ENCODE measurements around the gene EEPD1.
"Not testable (repeated sequence)": the region's sequence is repeated elsewhere in the genome, so short reads cannot be mapped to it uniquely, and the experiment has no call there.

The EEPD1 gene

DNA sequence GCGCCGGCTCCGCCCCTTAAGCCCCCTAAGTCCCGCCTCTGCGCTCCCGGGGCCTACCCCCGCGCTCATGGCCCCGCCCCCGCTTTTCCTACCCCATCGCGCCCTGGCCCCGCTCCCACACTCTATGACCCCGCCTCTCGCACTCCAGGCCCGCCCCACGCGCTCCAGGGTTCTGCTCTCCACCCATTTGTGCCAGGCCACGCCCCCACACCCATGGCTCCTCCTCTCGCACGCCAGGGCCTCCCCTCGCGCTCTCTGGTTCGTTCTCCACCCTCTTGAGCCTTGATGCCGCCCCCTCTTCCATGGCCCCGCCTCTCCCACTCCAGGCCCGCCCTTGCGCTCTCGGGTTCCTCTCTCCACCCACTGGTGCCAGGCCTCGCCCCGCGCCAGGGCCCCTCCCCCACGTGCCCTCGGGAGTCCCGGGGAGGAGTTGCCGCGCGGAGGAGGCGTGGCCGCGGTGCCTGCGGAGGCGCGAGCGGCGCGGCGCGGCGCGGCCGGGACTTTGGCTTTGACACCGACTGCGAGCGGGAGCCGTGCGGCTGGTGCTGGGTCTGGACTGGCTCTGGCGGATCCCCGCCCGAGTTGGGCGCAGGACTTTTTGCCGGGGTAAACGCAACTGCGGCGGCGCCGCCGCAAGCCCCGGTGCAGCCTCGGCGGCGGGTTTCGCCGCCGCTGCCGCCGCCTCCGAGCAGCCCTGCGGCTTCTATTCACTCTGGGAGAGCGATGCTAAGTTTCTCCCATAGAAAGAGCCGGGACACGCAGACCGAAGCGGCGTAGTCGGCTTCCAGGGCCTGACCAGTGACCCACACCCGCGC is at the start of gene EEPD1:
EEPD1 (plus strand) TSS at position 499 of the 815 bp plus-strand sequence. CDS start 1,071 bp downstream, outside the sequence.
- DNase-seq, result peak; percentile 99

DNA sequence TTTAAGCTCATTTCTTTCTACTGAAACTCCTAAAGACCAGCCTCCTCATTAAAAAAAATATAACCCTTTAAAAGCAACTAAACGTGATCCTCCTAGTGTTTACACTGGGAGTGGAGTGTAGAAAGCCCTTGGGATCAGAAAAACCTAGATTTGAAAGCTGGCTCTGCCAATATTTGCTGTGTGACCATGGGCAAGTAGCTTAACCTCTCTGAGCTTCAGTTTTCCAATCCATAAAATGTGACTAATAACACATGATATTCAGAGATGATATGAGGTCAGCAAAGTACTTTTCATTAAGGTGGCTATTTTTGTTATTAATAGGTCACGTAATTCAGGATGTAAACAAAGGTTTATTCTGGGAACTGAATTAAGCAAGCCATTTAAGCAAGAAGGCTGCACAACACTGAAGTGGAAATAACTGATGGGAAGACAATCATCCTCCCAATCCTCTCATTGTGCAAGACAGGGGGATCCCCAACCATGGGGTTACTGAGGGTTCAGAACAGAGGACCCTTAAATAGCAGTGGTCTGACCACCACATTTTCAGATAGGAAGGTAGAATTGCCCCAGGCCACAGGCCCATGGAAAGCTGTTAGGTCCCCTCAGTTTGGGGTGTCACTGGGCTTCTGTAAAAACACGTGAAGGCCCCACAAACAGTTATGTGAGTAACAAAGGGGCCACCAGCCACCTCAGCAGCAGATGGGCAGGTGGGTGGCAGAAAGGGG is 49.1 kb upstream of the EEPD1 start:
- DNase-seq, result no peak

DNA sequence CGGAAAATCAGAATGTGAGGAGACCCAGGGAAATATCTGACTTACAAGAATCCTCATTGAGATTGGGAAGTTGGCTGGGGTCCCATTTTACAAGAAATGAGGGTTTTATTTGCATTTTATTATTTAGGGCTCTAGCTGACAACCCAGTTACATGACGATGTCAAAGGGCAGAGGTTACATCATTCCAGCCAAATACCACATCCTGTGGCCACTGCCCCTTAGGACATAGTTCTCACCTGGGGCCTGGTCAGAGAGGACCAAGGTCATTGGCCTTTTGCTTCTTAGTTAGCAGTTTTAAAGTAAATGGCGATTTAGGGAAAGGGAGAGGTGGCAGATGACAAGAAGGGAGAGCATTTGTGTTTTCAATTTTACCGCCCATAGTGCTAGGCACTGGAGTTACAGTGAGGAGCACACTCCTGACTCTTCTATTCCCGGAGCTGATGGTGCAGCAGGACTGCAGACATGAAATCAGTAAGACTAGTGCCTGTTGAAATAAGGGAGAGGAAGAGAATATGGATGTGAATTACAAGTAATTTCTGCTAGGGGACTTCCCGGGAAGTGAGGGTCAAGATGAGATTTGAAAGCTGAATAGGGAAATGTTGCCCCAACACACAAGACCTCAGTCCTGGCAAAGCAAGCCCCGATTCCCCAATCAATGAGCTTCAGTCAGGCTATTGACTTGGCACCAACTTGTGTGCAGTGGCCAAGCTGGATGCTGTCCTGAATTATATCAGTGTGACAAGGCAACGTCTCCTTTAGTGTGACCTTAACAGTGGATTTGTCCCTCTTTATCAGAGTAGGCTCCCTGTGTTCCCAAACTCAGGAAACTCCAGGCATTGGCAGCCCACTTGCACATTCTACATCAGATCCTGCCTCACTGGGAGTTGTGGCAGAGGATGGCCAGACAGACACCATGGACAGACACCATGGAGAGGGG is 45.8 kb upstream of the EEPD1 start:
- not testable (repeated sequence) for DNase-seq

DNA sequence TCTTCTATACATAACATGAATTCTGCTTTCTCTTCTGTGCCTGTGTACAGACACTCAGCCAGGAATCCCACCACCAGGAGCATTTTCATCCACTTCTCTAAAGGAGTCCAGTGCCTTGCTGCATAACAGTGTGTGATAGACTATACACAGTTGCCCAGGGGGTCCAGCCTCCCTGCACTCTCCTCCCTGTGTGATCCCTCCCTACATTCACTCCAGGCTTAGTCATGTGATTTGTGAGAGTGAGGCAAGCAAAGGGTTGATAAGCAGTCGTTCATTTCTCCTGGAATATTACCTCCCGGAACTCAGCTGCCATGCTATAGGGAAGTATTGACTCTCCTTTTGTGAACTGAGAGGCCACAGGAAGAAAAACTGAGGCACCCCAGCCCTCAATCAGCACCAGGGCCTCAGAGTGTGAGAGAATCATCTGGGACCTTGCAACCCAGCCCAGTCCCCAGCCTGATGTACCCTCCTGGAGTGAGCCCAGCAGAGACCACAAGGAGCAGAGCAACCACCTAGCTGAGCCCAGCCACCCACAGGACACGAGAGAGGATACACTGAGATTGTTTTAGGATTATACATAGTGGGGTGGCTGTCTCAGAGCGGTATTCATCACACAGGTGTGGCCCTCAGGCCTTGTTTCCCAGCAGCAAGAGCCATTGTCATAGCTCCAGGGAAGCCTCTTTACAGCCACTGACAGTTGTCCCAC is 45.0 kb upstream of the EEPD1 start:
- no peak for DNase-seq

DNA sequence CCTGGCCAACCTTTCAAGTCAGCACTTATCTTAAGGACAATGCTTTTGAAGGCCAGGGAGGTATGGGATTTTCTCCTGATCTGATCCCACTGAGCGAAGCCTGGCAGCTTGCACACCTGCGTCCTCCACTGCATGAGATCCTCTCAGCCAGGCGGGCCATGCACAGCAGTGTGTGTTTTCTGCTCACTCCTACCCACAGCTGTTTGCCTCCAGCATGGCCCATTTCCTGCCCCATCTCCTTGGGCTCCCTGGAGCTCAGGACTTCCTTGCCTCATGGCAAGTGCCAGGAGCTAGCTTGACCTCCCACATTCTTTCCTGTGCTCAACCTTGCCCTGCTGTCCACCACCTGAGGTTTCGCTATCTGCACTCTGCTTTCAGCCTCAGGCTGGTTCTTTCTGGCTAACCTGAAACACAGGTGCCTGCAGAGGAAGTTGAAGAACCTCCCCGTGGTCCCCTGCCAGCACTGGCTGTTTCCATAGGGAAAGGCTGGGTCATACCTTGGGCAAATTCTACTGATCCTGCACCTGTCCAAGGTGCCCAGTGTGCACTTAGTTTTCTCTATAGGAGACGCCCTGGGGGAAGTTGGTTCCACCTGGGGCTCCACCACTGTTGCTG is 43.9 kb upstream of the EEPD1 start:
- DNase-seq, result no peak

DNA sequence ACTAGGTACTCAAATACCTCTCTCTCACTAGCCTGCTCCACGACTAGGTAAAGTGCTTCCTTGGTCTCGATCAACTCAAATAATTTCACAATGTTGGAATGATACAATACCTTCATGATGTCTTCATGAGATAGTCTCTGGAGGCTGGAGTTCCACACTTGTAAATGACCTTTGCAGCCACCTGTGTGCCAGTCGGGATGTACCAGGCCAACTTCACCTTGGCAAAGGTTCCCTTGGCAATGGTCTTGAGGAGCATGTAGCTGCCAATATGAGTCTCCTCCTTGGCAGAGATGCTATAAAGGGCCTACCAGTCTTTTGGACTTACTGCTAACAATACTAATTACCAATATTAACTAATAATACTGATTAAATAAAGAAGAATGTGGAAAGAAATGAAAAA is 42.5 kb upstream of the EEPD1 start:
- no peak for DNase-seq

DNA sequence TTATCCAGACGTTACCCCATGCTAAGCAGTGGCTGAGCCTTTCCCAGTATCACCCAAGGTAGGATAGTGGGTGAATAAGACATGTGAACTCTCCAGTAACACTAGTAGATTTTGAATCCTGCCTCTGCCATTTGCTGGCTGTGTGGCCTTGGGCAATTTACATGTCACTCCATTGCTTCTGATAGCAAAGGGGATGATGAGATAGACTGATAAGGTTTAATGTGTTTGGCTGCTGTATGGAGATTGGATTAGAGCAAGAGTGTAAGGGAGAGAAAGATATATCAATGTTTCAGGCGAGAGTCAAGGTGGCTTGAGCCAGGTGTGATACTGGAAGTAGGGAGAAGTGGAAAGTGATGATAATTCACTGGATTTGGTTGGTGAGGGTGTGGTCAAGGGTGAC is 40.1 kb upstream of the EEPD1 start:
- DNase-seq, result no peak

DNA sequence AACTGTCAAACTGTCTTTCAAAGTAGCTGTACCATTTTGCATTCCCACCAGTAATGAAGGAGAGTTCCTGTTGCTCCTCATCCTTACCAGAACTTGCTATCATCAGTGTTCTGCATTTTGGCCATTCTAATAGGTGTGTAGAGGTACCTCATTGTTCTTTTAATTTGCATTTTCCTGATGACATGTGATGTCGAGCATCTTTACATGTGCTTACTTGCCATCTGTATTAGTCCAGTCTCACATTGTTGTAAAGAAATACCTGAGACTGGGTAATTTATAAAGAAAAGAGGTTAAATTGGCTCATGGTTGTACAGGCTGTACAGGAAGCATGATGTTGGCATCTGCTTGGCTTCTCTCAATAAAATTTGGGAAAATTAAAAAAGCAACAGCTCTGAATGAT is 38.7 kb upstream of the EEPD1 start:
- DNase-seq, result no peak

DNA sequence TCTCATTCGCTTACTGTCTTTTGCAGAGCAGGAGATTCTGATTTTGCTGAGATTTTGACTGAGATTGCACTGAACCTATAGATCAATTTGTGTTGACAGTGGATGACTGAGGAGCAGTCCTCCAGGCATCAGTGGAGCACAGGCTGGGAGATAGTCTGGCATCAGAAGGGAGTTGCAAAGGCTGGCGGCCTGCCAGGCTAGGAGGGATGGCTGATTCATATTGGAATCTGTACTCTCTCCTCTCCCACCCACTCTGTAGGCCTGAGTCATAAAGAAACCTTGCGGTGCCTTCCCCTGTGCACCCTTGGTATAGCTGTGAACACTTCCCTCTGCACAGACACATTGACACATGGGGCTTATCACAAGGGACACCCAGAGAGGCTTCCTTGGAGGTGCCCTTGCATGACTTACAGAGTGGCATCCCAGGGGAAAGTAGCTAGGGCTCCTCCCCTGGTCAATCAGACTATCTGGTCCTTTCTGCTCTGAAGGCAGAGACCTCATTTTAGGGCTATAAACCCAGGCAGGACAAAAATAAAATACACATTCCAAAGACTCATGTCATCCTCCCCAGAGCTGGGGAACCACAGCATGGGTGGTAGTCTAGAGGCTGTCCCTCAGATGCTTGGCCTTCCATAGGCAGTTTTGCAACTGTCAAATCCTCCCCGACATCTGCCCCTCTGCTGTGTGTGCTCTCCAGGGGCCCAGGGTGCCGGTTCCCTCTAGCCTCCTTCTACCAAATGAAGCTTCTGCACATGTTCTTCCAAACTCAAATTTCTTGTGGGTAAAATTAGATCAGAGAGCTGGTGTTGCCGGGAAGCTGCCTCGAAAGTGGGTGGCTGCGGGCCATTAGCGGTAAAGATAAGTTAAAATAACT is 37.4 kb upstream of the EEPD1 start:
- peak; percentile 54 to 90 for DNase-seq

DNA sequence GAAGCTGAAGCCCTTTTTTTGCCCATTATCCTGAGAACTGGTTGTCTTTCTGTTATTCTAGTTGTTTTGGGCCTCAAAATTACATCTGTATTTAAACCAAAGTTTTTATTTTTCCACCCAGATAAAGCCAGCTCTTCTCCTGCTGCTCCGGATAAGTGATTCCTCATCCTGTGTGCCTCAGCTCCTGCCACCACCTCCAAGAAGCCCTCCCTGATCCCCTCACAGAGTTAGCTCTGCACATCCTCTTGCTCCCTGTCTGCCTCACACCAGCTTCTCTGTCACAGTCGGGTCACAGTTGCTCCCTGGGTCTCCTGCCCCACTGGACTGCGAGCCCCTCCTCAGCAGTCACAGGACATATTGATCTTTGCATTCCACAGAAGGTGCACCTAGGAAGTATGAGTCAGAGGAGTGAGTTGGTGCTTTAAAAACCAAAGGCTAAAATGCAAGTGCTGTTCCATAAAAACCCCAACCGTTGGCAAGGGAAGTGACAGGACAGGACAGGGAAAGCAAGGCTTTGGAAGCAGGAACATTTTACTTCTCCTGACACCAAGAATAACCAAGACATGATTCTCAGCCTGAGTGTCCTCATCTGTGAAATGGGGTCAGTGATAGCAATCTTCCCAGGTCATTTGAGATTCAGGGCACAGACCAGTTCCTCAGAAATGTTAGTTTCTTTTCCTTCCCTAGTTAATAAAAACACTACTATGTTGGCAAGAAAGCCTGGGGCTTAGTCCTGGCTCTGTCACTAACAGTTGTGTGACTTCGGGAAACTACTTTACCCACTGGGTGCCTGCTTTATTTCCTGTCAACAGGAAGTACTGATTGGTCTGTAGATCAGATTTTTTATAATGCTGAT is 36.5 kb upstream of the EEPD1 start:
- no peak for DNase-seq

DNA sequence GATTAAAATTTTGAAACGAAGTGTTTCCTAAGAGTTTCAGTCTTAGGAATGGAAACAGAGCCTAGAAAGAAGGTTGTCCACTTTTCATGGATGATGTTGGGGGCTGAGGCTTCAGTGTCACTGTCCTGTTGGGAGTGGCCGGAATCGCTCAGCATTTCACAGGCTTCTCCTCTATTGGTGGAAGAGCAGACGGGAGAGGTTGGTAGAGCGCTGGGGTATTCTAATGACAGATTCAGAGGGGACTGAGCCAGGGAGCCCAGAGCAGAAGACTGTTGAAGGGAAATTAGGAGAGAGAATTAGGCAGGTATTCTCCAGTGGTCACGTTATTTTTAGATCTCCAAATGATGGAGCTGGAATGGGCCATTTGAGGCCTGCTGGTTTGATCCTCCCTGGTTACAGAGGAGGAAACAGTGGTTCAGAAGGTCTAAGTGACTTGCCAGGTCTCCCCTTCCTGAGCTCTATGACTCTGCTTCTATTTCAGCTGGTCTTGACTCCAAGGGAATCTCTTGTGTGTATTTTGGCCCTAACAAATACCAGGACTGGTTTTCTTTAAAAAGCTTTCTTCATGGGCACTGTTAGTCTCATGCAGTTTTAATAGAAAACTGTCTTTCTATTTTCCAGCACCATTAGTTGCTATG is 35.7 kb upstream of the EEPD1 start:
- DNase-seq, result no peak

DNA sequence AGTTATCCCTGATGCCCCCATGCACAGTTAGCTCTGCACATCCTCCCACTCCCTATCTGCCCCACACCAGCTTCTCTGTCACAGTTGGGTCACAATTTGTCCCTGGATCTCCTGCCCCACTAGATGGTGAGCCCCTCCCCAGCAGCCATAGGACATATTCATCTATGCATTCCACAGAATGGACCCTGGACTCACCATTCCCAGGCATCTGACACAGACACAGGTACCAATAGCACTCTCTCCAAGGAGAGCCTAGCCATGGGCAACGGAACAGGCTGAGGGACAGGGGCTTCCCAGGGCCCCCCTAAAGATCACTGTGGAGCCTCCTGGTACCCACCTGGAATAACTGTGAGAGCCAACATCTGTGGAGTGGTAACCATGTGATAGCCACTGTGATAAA is 34.7 kb upstream of the EEPD1 start:
- DNase-seq, result no peak

DNA sequence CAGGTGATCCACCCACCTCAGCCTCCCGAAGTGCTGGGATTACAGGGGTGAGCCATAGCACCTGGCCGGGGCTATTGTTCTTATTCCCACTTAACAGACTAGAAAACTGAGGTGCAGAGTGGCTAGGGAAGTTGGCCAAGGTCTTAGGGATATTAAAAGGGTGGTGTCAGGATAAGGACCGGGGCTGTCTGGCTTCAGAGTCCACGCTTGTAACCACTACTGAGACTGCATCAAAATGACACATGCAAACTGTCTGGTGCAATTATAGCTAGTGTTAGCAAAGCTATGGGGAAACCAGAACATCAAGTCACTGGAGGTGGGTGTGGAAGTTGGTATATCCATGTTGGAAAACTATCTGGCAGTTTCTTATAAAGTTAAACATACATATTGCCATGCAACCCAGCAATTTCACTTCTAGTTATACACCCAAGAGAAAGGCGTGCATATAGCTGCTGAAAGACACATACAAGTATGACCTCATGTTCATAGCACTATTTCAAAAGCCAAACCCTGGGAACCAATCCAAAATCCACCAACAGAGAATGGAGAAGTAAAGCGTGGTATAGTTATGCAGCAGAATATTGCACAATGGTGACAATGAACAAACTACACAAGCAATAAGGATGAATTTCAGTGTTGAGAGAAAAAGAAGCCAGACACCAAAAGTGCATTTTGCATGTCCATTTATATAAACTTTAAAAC is 33.9 kb upstream of the EEPD1 start:
- peak; percentile 6 to 56 for DNase-seq

DNA sequence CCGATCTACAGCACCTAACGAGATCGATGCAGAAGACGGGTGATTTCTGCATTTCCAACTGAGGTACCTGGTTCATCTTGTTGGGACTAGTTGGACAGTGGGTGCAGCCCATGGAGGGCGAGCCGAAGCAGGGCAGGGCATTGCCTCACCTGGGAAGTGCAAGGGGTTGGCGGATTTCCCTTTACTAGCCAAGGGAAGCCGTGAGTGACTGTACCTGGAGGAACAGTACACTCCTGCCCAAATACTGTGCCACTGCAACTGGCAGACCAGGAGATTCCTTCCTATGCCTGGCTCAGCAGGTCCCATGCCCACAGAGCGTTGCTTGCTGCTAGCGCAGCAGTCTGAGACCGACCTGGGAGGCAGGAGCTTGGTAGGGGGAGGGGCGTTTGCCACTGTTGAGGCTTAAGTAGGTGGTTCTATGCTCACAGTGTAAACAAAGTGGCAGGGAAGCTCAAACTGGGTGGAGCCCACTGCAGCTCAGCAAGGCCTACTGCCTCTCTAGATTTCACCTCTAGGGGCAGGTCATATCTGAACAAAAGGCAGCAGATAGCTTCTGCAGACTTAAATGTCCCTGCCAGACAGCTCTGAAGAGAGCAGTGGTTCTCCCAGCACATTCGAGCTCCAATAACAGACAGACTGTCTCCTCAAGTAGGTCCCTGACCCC is 32.9 kb upstream of the EEPD1 start:
- DNase-seq, result not testable (repeated sequence)

DNA sequence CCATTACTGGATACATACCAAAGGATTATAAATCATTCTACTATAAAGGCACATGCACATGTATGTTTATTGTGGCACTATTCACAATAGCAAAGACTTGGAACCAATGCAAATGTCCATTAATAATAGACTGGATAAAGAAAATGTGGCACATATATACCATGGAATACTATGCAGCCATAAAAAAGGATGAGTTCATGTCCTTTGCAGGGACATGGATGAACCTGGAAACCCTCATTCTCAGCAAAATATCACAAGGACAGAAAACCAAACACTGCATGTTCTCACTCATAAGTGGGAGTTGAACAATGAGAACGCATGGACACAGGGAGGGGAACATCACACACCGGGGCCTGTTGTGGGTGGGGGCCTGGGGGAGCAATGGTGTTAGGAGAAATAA is 27.4 kb upstream of the EEPD1 start:
- DNase-seq, result not testable (repeated sequence)

DNA sequence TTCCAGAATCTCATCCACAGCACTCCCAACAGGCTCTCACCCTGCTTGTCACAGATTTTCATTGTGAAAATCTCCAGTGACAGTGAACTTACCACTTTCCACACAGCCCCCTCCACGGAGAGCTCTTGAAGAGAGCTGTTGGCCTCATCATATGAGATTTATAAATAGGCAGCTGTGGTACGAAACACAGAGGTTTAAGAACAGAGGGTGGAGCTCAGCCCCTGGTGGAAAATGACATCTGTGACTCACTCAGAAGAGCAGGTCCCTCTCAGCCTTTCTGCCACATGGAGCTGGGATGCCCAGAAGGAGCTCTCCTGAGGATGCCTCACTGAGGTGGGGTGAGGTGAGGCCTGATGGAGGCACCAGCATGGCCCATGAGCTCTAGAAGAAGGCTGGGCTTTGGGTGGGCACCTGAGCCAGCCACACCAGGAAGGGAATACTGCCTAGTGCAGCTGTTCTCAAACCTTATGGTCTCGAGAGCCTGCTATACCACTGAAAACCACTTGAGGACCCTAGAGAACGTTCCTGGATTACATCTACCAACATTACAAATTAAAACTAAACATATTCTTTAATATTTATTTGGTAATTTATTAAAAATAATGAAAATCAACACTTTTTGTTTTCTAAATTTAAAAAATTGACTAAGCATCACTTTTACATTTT is 25.8 kb upstream of the EEPD1 start:
- no peak for DNase-seq

DNA sequence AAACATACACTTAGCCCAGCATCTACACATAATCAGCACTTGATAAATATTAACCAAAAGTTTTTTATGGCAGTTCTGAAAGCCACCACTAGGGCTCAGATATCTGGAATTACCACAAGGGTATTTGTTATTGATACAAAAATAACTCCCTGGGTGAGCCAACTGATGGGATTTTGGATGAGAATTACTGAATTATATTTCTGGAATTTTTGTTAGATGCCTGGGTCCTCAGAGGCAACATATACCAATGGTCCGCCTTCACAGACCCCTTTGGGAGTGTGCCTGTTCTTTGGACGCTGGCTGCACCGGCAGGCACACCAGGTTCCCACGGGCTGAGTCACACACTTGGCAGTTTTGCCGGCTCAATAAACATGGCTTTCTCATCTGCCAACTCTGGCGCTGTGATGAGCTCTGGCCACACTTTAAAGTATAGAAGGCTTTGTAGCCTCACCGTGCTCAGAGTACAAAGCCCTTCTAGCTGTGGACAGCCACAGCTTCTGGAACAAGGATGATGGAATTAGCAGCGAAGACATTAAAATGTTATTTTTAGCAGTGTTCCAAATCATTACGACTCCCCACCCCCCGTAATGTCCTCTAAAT is 24.5 kb upstream of the EEPD1 start:
- peak; percentile 85 to 95 for DNase-seq
